ENCODE results near the gene OSBPL3. TPM values are rescaled to one million over a fixed set of nuclear protein-coding genes. Genes with fewer than 3 reads are reported as not detected.

OSBPL3 gene
- total RNA-seq, 1 donor from 2014 or later = 76.2 TPM

DNA sequence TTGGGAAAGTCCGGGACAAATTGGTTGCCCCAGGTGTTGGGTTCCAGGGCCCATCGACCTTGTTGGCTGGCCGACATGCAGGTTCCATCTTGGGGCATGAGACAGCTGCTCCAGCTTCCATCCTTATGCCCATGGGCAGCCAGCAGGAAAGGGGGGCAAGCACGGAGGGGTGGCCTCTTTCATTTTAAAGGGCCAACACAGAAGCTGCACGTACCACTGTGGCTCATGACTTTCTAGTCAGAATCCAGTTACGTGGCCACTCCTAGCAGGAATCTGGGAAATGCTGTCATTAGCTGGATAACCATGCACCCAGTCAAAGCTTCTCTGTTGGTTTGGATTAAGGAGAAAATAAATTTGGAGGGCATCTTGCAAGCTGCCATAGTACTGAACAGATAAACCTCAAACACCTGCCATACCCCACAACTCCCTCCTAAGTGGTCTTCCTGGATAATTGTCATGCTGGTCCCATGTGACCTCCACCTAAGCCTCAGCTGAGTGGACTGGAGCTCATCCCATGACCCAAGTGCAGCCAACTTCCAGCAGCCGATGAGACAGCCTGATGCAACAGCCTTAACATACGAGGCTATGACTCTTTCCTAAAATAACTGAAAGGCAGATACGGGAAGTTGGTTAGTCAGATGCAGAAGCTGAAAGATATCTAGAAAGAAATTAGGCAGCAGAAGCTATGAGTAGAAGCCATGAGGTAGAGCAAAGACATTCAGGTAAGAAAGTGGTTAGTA, 201.3 kb downstream of the OSBPL3 start:
- intact Hi-C loops (cut with micrococcal nuclease) = no loop called here
- DNase-seq (ENCODE audit: low spot score) = no peak
- Mint-ChIP-seq H3K36me3 (ENCODE audit: low read depth) (peaks cover 17% of the 10 kb centered on the region), H3K4me3 (ENCODE audit: low read depth) (no peak overlapping the region), H3K27ac (no peak overlapping the region), H3K9me3 (peaks cover 11% of the 10 kb centered on the region), H3K27me3 (ENCODE audit: low read depth) (no peaks in the 10 kb centered on the region), H3K4me1 (ENCODE audit: low read depth) (peaks cover 4% of the 10 kb centered on the region)

DNA sequence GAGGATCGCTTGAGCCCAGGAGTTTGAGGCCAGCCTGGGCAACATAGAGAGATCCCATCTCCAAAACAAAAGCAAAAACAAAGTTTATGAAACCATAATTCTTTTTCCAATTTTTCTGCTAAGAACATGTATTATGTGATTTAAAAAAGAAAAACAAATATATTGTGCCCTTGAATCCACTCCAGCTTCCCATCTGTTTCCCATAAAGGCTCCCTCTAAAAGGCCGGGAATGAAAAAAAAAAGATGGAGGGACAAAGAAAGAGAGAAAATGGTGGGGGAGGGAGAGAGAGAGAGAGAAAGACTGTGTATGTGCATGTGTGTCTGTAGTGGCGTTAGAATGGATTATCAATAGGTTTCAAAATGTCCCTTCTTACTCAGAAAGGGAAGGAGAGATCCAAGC, 202.2 kb downstream of the OSBPL3 start:
- H3K27ac Mint-ChIP-seq = no peak overlapping the region
- peaks cover 6% of the 10 kb centered on the region for H3K4me1 Mint-ChIP-seq (ENCODE audit: low read depth)
- H3K36me3 Mint-ChIP-seq (ENCODE audit: low read depth) = peaks cover 9% of the 10 kb centered on the region
- no peak overlapping the region for H3K4me3 Mint-ChIP-seq (ENCODE audit: low read depth)
- H3K9me3 Mint-ChIP-seq = peaks cover 3% of the 10 kb centered on the region
- H3K27me3 Mint-ChIP-seq (ENCODE audit: low read depth) = no peaks in the 10 kb centered on the region
- no peak for DNase-seq (ENCODE audit: low spot score)
- intact Hi-C loops (cut with micrococcal nuclease) = no loop called here

DNA sequence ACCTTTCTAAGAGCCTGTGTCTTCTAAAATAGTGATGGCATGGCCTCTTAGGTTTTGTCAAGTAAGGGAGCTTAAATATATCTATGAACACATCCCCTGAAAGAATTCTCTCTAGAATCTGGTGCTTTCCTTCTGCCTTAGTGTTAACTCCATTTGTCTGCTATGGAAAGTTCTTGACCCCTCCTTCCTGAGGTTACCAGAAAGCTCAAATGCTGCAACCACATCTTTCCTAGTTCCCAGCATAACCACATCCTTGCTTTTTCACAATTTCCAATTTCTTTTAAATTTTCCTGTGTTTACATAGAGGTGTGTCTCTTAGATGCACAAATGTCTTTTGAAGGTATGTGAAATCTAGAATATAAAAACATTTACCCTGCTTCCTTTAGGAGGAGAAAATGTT, 206.3 kb downstream of the OSBPL3 start:
- DNase-seq (ENCODE audit: low spot score) = no peak
- Mint-ChIP-seq H3K36me3 (ENCODE audit: low read depth) (peaks cover 13% of the 10 kb centered on the region), H3K27ac (no peak overlapping the region), H3K4me1 (ENCODE audit: low read depth) (peaks cover 17% of the 10 kb centered on the region), H3K4me3 (ENCODE audit: low read depth) (no peak overlapping the region), H3K27me3 (ENCODE audit: low read depth) (no peaks in the 10 kb centered on the region), H3K9me3 (peaks cover 9% of the 10 kb centered on the region)
- intact Hi-C loops (cut with micrococcal nuclease) = no loop called here

DNA sequence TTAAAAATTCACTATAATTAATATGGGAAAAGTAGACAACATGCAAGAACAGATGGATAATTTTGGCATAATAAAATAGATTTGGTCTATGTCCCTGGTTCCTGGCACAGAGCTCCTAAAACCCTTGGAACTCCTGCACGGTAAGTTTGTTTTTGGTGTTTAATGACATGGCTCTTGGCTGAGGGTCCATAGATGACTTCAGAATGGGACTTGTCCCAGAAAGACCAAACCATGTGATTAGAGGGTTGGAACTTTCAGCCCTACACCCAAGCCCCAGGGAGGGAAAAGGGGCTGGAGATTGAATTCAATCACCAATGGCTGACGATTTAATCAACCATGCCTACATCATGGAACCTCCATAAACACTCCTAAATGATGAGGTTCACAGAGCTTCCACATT, 210.1 kb downstream of the OSBPL3 start:
- H3K36me3 Mint-ChIP-seq (ENCODE audit: low read depth) = peaks cover 13% of the 10 kb centered on the region
- no peak overlapping the region for H3K27ac Mint-ChIP-seq
- DNase-seq (ENCODE audit: low spot score) = no peak
- H3K4me1 Mint-ChIP-seq (ENCODE audit: low read depth) = peaks cover 22% of the 10 kb centered on the region
- intact Hi-C loops (cut with micrococcal nuclease) = no loop called here
- no peak overlapping the region for H3K4me3 Mint-ChIP-seq (ENCODE audit: low read depth)
- peaks cover 12% of the 10 kb centered on the region for H3K27me3 Mint-ChIP-seq (ENCODE audit: low read depth)
- H3K9me3 Mint-ChIP-seq = peaks cover 9% of the 10 kb centered on the region

- intact Hi-C loops (cut with micrococcal nuclease) = no loop called here
- DNase-seq (ENCODE audit: low spot score) = no peak
- H3K9me3 Mint-ChIP-seq = peaks cover 9% of the 10 kb centered on the region
- no peak overlapping the region for H3K4me3 Mint-ChIP-seq (ENCODE audit: low read depth)
- H3K36me3 Mint-ChIP-seq (ENCODE audit: low read depth) = peaks cover 13% of the 10 kb centered on the region
- no peak overlapping the region for H3K27ac Mint-ChIP-seq
- H3K4me1 Mint-ChIP-seq (ENCODE audit: low read depth) = peaks cover 22% of the 10 kb centered on the region
- peaks cover 19% of the 10 kb centered on the region for H3K27me3 Mint-ChIP-seq (ENCODE audit: low read depth)
Observed at GRCh38 chr7:24769014-24769830, 210.8 kb downstream of the OSBPL3 start.

DNA sequence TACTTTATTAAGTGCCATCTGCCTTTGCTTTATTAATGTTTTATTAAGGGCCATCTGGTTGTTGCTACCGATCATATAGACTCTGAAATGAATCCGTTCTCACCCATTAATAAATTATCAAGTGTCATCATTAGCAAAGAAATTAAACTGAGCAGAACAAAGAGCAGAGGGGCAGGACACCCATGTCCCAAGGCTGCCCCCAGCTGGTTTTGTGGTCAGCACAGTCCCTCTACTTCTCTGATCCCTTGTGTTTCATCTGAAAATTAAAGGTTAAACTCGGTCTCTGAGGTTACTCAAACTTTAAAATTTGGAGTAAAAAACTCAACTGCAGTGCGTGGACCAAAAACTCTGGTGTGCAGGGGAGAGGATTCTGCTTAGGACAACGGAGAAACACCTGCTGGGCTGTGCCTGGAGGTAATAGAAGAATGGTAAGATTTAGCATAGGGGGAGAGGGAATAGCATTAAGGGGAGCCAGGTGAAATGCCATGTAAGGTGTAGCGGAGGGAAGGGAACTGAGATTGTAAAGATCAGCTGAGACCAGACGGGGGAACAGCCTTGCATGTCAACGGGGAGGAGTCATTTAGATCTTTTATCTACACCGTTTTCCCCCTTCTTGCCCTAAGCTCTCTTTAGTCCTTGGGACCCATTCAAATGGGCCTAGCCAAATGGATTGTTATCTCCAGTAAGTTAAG, 212.0 kb downstream of the OSBPL3 start:
- no peak overlapping the region for H3K4me3 Mint-ChIP-seq (ENCODE audit: low read depth)
- H3K9me3 Mint-ChIP-seq = peaks cover 9% of the 10 kb centered on the region
- H3K4me1 Mint-ChIP-seq (ENCODE audit: low read depth) = peaks cover 21% of the 10 kb centered on the region
- no peak for DNase-seq (ENCODE audit: low spot score)
- H3K27me3 Mint-ChIP-seq (ENCODE audit: low read depth) = peaks cover 27% of the 10 kb centered on the region
- intact Hi-C loops (cut with micrococcal nuclease) = no loop called here
- H3K36me3 Mint-ChIP-seq (ENCODE audit: low read depth) = peaks cover 13% of the 10 kb centered on the region
- no peak overlapping the region for H3K27ac Mint-ChIP-seq

DNA sequence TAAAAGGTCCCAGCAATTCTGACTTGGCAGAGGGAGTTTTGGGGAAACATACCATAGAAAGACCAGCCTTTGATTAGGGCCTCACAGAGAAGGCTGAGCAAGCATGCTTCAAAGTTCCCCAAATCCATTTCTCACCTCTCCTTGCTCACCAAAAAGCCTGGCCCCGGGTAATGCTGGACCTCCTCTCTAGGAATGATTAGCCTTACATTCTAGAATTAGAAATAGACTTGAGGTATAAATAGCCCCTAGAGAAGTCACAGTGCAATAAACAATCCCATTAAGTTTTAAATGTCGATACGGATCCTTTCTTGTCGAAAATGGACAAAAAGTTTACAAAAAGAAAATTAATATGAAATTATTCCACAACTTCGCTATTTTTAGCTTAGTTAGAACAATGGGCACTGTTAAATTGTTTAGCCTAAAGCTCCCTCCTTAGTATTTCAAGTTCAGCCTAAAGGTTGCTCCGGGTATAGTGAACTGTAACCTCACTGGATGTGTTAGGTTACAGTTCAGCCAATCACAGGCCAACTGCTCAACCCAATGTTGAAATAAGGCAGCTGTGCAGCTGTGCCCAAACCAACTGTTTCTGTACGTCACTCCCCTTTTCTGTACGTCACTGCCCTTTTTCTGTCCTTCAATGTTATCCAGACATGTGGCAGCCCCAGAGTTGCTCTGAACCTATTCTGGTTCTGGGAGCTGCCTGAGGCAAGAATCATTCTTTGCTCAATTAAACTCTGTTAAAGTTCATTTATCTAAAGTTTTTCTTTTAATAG, 214.8 kb downstream of the OSBPL3 start:
- DNase-seq (ENCODE audit: low spot score) = no peak
- intact Hi-C loops (cut with micrococcal nuclease) = no loop called here
- Mint-ChIP-seq H3K9me3 (no peaks in the 10 kb centered on the region), H3K27me3 (ENCODE audit: low read depth) (peaks cover 45% of the 10 kb centered on the region), H3K27ac (no peak overlapping the region), H3K4me3 (ENCODE audit: low read depth) (no peak overlapping the region), H3K36me3 (ENCODE audit: low read depth) (peaks cover 1% of the 10 kb centered on the region), H3K4me1 (ENCODE audit: low read depth) (peaks cover 20% of the 10 kb centered on the region)

DNA sequence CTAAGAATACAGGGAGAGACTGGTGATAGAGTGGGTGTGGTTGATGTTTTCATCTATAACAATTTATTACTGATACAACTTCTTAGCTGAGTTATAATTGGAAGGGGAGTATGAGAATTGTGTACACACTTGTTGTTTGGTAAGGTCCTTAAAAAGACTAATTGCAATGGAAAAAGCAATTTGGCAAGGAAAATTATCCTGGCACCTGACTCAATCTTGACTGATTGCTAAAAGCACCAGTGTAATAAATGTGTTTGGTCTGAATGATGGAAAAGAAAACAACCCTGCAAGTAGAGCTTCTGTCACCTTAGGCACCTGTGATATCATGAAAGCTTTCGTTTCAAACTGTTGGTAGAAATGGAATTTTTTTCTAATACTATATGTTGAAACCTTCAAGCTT, 216.0 kb downstream of the OSBPL3 start:
- Mint-ChIP-seq H3K27ac (no peak overlapping the region), H3K4me1 (ENCODE audit: low read depth) (peaks cover 15% of the 10 kb centered on the region), H3K9me3 (no peaks in the 10 kb centered on the region), H3K36me3 (ENCODE audit: low read depth) (no peaks in the 10 kb centered on the region), H3K27me3 (ENCODE audit: low read depth) (peaks cover 53% of the 10 kb centered on the region), H3K4me3 (ENCODE audit: low read depth) (no peak overlapping the region)
- no peak for DNase-seq (ENCODE audit: low spot score)
- intact Hi-C loops (cut with micrococcal nuclease) = no loop called here

GRCh38 chr7:24763303-24763901, 216.6 kb downstream of the OSBPL3 start:
- no peak for DNase-seq (ENCODE audit: low spot score)
- Mint-ChIP-seq H3K36me3 (ENCODE audit: low read depth) (no peaks in the 10 kb centered on the region), H3K4me1 (ENCODE audit: low read depth) (peaks cover 13% of the 10 kb centered on the region), H3K9me3 (no peaks in the 10 kb centered on the region), H3K4me3 (ENCODE audit: low read depth) (no peak overlapping the region), H3K27ac (no peak overlapping the region), H3K27me3 (ENCODE audit: low read depth) (peaks cover 59% of the 10 kb centered on the region)
- intact Hi-C loops (cut with micrococcal nuclease) = no loop called here

DNA sequence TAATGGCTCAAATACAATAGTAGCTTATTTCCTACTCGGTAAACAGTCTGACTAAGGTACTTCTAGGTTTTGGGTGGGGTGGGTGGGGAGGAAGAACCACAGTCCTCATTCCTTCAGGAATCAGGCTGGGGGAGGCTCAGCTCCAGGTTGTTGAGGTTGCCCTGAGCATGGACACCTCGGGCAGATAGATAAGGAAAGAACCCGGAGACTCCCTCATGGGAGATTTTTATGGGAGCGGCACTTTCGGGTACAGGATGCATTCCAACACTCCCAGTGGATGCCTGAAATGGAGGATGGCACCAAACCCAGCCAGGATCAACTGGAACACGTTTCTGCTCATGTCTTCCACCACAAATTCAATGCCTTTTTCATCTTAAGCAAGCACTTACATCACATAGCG, 217.2 kb downstream of the OSBPL3 start:
- H3K27ac Mint-ChIP-seq = no peak overlapping the region
- H3K27me3 Mint-ChIP-seq (ENCODE audit: low read depth) = peaks cover 59% of the 10 kb centered on the region
- no peak overlapping the region for H3K4me3 Mint-ChIP-seq (ENCODE audit: low read depth)
- no peaks in the 10 kb centered on the region for H3K36me3 Mint-ChIP-seq (ENCODE audit: low read depth)
- DNase-seq (ENCODE audit: low spot score) = no peak
- intact Hi-C loops (cut with micrococcal nuclease) = no loop called here
- peaks cover 15% of the 10 kb centered on the region for H3K4me1 Mint-ChIP-seq (ENCODE audit: low read depth)
- no peaks in the 10 kb centered on the region for H3K9me3 Mint-ChIP-seq

DNA sequence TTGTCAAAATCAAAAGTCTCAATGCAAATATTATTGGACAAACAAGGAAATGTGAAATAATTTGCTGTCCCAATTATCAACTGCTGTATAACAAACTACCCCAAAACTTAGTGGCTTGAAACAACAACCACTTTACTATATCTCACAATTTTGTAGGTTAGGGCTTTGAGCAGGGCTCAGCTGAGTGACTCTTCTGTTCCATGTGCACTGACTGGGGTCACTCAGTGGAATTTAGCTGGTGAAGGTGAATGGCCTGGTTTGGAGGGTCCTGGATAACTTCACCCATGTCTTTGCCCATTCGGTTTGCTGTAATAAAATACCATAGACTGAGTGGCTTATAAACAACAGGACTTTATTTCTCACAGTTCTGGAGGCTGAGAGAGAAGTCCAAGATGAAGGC, 219.0 kb downstream of the OSBPL3 start:
- Mint-ChIP-seq H3K4me3 (ENCODE audit: low read depth) (no peak overlapping the region), H3K27ac (no peak overlapping the region), H3K27me3 (ENCODE audit: low read depth) (peaks cover 61% of the 10 kb centered on the region), H3K9me3 (no peaks in the 10 kb centered on the region), H3K4me1 (ENCODE audit: low read depth) (peaks cover 23% of the 10 kb centered on the region), H3K36me3 (ENCODE audit: low read depth) (no peaks in the 10 kb centered on the region)
- DNase-seq (ENCODE audit: low spot score) = no peak
- intact Hi-C loops (cut with micrococcal nuclease) = no loop called here
